ENCODE results near the gene TCIRG1. TPM values are rescaled to one million over a fixed set of nuclear protein-coding genes. Genes with fewer than 3 reads are reported as not detected.

Gene TCIRG1
- total RNA-seq, 2 experiments from 2014 or later, result 129 to 138 TPM

- no peak for TF ChIP-seq CTCF (IDR thresholded peaks at IDR 0.05)
- intact Hi-C loops (cut with micrococcal nuclease), result no loop called here
- no peak for ATAC-seq
- H3K9me3 Mint-ChIP-seq, result no peaks in the 10 kb centered on the region
- H3K4me3 Mint-ChIP-seq, result no peak overlapping the region
- ChIA-PET CTCF (no interaction called here), POLR2A (interaction anchor here (1.1 to 4.1 kb wide), 3 partner anchors 11 to 144 kb away, joined by 3 to 45 read pairs (median 4); partner anchors contain the start of gene TCIRG1)
- peaks cover 15% of the 10 kb centered on the region for H3K36me3 Mint-ChIP-seq (ENCODE audit: low read depth)
- H3K27ac Mint-ChIP-seq, result peak overlapping the region; percentile 10
- DNase-seq, result no peak
- H3K27me3 Mint-ChIP-seq, result no peaks in the 10 kb centered on the region
- H3K4me1 Mint-ChIP-seq (ENCODE audit: low read depth), result no peaks in the 10 kb centered on the region
Observed at GRCh38 chr11:68051191-68052136, 12.6 kb downstream of the TCIRG1 start.

- ChIA-PET POLR2A (interaction anchor here (0.8 to 4.1 kb wide), 4 partner anchors 12 to 143 kb away, joined by 3 to 45 read pairs (median 4); partner anchors contain the start of genes ALDH3B1 and TCIRG1), CTCF (no interaction called here)
- Mint-ChIP-seq H3K4me1 (ENCODE audit: low read depth) (no peaks in the 10 kb centered on the region), H3K36me3 (ENCODE audit: low read depth) (peaks cover 12% of the 10 kb centered on the region), H3K4me3 (no peak overlapping the region), H3K27ac (peak overlapping the region; percentile 10), H3K9me3 (no peaks in the 10 kb centered on the region), H3K27me3 (no peaks in the 10 kb centered on the region)
- no peak for TF ChIP-seq CTCF (IDR thresholded peaks at IDR 0.05)
- no peak for ATAC-seq
- no peak for DNase-seq
- intact Hi-C loops (cut with micrococcal nuclease), result no loop called here
Observed at GRCh38 chr11:68052137-68052873, 13.5 kb downstream of the TCIRG1 start.

- intact Hi-C loops (cut with micrococcal nuclease), result no loop called here
- CTCF ChIA-PET, result no interaction called here
- H3K4me1 Mint-ChIP-seq (ENCODE audit: low read depth), result no peaks in the 10 kb centered on the region
- peaks cover 12% of the 10 kb centered on the region for H3K36me3 Mint-ChIP-seq (ENCODE audit: low read depth)
- no peak for TF ChIP-seq CTCF (IDR thresholded peaks at IDR 0.05)
- POLR2A ChIA-PET, result interaction anchor here (0.6 to 4.1 kb wide), 3 partner anchors 13 to 89 kb away, joined by 3 to 45 read pairs (median 3); partner anchors contain the start of genes ALDH3B1 and TCIRG1
- H3K9me3 Mint-ChIP-seq, result no peaks in the 10 kb centered on the region
- no peak overlapping the region for H3K27ac Mint-ChIP-seq
- no peak for DNase-seq
- no peak for ATAC-seq
- H3K27me3 Mint-ChIP-seq, result no peaks in the 10 kb centered on the region
- H3K4me3 Mint-ChIP-seq, result no peak overlapping the region
Observed at GRCh38 chr11:68053117-68053516, 14.3 kb downstream of the TCIRG1 start.

- no peak for ATAC-seq
- no peak for TF ChIP-seq CTCF (IDR thresholded peaks at IDR 0.05)
- no peak for DNase-seq
- Mint-ChIP-seq H3K4me3 (no peak overlapping the region), H3K36me3 (ENCODE audit: low read depth) (peaks cover 12% of the 10 kb centered on the region), H3K27me3 (no peaks in the 10 kb centered on the region), H3K9me3 (no peaks in the 10 kb centered on the region), H3K27ac (no peak overlapping the region), H3K4me1 (ENCODE audit: low read depth) (no peaks in the 10 kb centered on the region)
- CTCF ChIA-PET, result no interaction called here
- POLR2A ChIA-PET, result interaction anchor here (0.6 to 1.7 kb wide), 2 partner anchors 13 to 320 kb away, joined by 4 read pairs; no protein-coding TSS in a partner anchor
- intact Hi-C loops (cut with micrococcal nuclease), result no loop called here
Observed at GRCh38 chr11:68053981-68054812, 15.4 kb downstream of the TCIRG1 start.
